GM12874 (cell line): ENCODE data around the gene SPACA6.

ENCODE experiments used
- CTCF ChIP-seq: IDR thresholded peaks from 2 replicates; pipeline ENCODE4 v1.5.1; 2011; ENCODE audit warnings: low read depth, mild to moderate bottlenecking, control low read depth, low read length, moderate library complexity; ENCODE audit not compliant: insufficient read depth

Gene SPACA6

GRCh38 chr19:51676566-51677083 is 16.5 kb upstream of the SPACA6 start:
- TF ChIP-seq CTCF: no peak

GRCh38 chr19:51680474-51680873 is 12.7 kb upstream of the SPACA6 start:
- TF ChIP-seq CTCF: no peak

GRCh38 chr19:51681286-51681941 is 11.7 kb upstream of the SPACA6 start:
- no peak for TF ChIP-seq CTCF

GRCh38 chr19:51686171-51686570 is 7.0 kb upstream of the SPACA6 start:
- TF ChIP-seq CTCF: no peak

- TF ChIP-seq CTCF: no peak
Measured at GRCh38 chr19:51687791-51688670, 5.1 kb upstream of the SPACA6 start.

- TF ChIP-seq CTCF: no peak
Measured at GRCh38 chr19:51688671-51689571, 4.2 kb upstream of the SPACA6 start.
